CD4-positive, alpha-beta T cell treated with Interleukin-1 beta for 1 hour (primary cell): ENCODE measurements around the gene ADGRG1.
"Not testable (repeated sequence)": the region's sequence is repeated elsewhere in the genome, so short reads cannot be mapped to it uniquely, and the experiment has no call there.

Experiments
- DNase-seq, 2 donors: peaks; one replicate each; pipeline ENCODE4 v3.0.0-alpha.2; 2020 to 2022

Gene ADGRG1

GRCh38 chr16:57669476-57670162, 41.2 kb downstream of the ADGRG1 start:
- no peak for DNase-seq

- DNase-seq: no peak
Observed at GRCh38 chr16:57670196-57670595, 41.8 kb downstream of the ADGRG1 start.

GRCh38 chr16:57671451-57671850, 43.0 kb downstream of the ADGRG1 start:
- DNase-seq: not testable (repeated sequence)

GRCh38 chr16:57672416-57672815, 44.0 kb downstream of the ADGRG1 start:
- DNase-seq: no peak

GRCh38 chr16:57672824-57673223, 44.4 kb downstream of the ADGRG1 start:
- no peak for DNase-seq

- no peak for DNase-seq
Observed at GRCh38 chr16:57675741-57676551, 47.5 kb downstream of the ADGRG1 start.

- no peak for DNase-seq
Observed at GRCh38 chr16:57676553-57677085, 48.2 kb downstream of the ADGRG1 start.

- DNase-seq: no peak
Observed at GRCh38 chr16:57677622-57678369, 49.4 kb downstream of the ADGRG1 start.

- no peak for DNase-seq
Observed at GRCh38 chr16:57679016-57679415, 50.6 kb downstream of the ADGRG1 start.

- no peak for DNase-seq
Observed at GRCh38 chr16:57679767-57680482, 51.5 kb downstream of the ADGRG1 start.

- DNase-seq: no peak
Observed at GRCh38 chr16:57680842-57681375, 52.5 kb downstream of the ADGRG1 start.

- no peak for DNase-seq
Observed at GRCh38 chr16:57681950-57682728, 53.7 kb downstream of the ADGRG1 start.

- no peak for DNase-seq
Observed at GRCh38 chr16:57682809-57683635, 54.6 kb downstream of the ADGRG1 start.

GRCh38 chr16:57683636-57684545, 55.5 kb downstream of the ADGRG1 start:
- DNase-seq: no peak

GRCh38 chr16:57684626-57685358, 56.4 kb downstream of the ADGRG1 start:
- DNase-seq: no peak

GRCh38 chr16:57685633-57686032, 57.2 kb downstream of the ADGRG1 start:
- no peak for DNase-seq

GRCh38 chr16:57686577-57686976, 58.1 kb downstream of the ADGRG1 start:
- no peak for DNase-seq

GRCh38 chr16:57687363-57687929, 59.0 kb downstream of the ADGRG1 start:
- DNase-seq: no peak
